HG02840 (cell line): ENCODE data around the gene DNAAF8.
A peak's percentile ranks its signal among the peaks of the same experiment; 100 is the strongest.

ENCODE experiments used
- ATAC-seq: cut with Tn5 transposase; IDR thresholded peaks from one replicate; pipeline ENCODE4 v1.9.1; 2021; ENCODE audit warnings: mild to moderate bottlenecking, moderate library complexity, moderate number of reproducible peaks; ENCODE audit not compliant: unreplicated experiment, low FRiP score

DNAAF8 gene

GRCh38 chr16:4748682-4749411, 14.5 kb downstream of the DNAAF8 start:
- ATAC-seq, result no peak

- no peak for ATAC-seq
These were observed 15.4 kb downstream of the DNAAF8 start for GRCh38 chr16:4749700-4750257.

DNA sequence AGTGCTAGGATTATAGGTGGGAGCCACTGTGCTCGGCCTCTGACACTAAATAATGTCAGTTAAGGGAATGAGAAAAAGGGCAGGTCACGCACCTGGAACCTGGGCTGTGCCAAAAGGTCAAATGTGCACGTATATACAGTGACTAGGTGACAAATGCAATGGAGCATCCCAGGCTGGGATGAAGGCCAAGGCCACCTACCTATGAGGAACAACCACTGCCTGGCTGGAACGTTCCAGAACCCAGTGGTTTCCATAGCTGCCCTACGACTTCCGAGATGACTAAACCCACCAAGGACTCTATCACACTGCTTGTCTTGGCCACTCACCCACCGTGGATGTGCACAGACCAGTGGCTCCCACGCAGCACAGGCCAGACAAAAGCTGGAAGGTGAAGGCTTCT, 16.6 kb downstream of the DNAAF8 start:
- ATAC-seq, result no peak

DNA sequence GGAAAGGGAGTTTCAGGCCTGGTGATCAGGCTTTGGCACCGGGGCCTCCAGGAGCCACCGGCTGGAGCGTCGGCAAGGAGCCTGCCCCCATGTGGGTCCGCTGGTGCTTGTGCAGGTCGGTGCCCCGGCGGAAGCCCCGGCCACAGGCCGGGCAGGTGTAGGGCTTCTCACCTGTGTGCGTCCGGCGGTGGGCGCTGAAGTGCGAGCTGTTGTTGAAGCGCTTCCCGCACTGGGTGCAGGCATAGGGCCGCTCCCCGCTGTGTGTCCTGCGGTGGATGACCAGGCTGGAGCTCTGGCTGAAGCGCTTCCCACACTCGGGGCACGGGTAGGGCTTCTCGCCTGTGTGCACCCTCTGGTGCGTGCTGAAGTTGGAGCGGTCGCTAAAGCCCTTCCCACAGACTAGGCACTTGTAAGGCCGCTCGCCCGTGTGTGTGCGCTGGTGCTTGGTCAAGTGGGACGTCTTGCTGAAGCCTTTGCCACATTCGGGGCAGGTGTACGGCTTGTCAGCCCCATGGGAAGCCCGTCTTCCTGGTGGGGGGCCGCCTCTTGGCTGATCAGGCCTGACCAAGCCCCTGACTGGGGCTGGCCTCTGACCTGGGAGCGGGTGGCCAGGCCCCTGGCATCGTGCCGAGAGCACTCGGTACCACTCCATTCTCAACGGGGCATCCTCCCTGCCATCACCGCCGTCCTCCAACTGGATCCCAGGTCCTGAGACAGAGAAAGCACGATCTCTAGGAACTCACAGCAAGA, 18.2 kb downstream of the DNAAF8 start:
- no peak for ATAC-seq

DNA sequence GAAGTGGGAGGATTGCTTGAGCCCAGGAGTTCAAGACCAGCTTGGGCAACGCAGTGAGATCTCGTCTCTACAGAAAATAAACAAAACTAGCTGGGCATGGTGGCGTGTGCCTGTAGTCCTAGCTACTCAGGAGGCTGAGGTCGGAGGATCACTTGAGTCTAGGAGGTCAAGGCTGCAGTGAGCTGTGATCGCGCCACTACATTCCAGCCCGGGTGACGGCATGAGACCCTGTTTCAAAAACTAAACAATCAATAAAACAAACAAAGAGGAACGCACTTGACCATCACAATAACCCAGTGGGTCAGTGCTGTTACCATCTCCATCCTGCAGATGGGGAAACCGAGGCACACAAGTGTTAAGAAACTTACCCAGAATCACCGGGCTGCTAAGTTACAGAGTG, 18.9 kb downstream of the DNAAF8 start:
- no peak for ATAC-seq

DNA sequence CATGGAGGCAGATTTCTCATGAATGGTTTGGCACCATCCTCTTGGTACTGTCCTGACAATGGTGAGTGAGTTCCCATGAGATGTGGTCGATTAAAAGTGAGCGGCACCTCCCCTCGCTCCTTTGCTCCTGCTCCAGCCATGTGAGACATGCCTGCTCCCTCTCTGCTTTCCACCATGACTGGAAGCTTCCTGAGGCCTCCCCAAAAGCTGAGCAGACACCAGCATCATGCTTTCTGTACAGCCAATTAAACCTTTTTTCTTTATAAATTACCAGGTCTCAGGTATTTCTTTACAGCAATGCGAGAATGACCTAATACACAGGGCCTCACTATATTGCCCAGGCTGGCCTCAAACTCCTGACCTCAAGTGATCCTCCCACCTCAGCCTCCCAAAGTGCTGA, 20.5 kb downstream of the DNAAF8 start:
- ATAC-seq, result no peak

GRCh38 chr16:4755687-4756086, 21.4 kb downstream of the DNAAF8 start:
- ATAC-seq, result no peak

DNA sequence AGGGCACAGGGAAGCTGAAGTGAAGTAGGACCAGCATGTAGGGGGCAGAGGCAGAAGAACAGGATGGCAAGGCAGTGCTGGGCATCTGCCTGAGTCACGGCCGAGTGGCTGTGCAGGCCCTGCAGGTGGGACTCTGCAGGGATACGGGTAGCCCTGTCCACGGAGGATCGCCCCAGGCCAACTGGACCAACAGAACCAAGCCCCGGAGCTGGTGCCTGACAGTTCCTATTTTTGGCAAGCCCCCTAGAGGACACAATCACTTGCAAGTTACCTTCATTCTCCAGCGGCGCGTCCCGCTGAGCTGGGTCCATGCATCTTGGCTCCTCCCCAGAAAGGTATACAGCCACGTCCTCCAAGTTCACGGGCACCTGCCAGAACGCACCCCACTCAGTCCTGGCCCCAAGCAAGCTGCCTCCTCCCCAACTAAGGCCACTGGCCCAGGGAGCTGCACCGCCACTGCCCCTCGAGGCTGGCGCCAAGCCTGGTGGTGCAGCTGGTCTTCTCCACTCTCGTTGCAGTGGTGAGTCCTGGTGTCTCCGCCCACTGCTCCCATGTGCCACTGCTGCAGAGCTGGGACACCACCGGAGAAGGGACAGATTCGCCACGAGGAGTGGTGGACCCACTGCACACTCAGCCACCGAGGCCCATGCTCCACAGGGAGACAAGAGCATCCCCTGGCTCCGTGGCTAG, 26.0 kb downstream of the DNAAF8 start:
- ATAC-seq, result no peak

- ATAC-seq, result no peak
These were observed 27.9 kb downstream of the DNAAF8 start for GRCh38 chr16:4762205-4762604.

DNA sequence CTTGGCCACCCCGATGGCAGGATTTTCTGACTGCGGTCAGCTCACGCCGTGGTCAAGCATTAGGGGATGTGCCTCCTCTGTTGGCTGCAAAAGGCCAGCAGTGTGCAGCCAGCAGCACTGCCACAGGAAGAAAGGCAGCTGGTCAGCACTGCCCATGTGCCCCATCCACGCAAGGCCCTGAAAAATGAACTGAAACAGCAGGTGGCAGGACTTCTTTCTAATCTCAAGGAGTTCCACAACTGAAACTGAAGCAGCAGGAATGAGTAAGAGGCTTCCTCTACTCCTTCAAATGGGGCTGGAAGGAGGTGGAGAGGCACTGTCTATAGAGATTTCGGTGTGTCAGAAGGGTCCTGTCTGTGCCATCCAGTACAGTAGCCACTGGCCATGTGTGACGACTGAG, 29.5 kb downstream of the DNAAF8 start:
- ATAC-seq, result no peak

DNA sequence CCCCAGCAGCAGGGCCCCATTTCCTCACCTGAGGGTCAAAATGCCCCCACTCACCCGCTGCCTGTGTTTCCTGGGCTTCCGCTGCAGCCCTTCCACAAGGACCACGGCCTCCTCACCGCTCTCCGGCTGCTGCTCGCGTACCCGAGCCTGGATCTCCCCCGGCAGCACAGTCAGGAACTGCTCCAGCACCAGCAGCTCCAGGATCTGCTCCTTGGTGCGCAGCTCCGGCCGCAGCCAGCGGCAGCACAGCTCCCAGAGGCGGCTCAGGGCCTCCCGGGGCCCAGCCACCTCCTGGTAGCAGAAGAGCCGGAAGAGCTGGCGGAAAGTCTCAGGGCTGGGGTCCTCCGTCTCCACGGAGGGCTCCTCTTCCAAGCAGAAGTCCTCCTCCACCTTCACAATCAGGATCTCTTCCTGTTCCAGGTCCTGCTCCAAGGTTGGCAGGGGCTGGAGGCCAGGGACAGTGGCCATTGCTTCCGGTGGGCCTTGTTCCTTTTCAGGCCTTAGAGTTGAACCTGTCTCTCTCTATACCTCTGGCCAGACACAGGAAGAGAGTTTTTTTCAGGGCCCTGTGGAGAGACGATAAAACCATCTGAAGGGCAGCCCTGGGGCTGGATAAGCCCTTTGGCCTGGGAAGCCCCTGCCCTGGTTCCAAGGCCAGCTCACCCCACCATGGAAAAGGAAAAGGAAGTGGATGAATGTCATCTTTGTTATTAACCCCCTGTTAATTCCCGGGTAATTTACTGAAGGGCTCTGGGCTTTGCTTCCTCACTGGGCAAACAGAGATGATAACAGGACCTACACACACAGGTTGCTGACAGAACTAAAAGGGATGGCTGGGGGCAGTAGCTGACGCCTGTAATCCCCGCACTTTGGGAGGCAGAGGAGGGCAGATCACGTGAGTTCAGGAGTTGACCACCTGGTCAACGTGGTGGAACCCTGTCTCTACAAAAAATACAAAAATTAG, 31.5 kb downstream of the DNAAF8 start:
- ATAC-seq, result no peak

- ATAC-seq, result peak; percentile 85
These were observed 32.7 kb downstream of the DNAAF8 start, which contains the start of gene ZNF500 for GRCh38 chr16:4766875-4767628. Gene ZNF500 (minus strand): TSS chr16:4767162. CDS start chr16:4765978, 1,184 bp downstream.

- no peak for ATAC-seq
These were observed 33.7 kb downstream of the DNAAF8 start for GRCh38 chr16:4767872-4768548.

DNA sequence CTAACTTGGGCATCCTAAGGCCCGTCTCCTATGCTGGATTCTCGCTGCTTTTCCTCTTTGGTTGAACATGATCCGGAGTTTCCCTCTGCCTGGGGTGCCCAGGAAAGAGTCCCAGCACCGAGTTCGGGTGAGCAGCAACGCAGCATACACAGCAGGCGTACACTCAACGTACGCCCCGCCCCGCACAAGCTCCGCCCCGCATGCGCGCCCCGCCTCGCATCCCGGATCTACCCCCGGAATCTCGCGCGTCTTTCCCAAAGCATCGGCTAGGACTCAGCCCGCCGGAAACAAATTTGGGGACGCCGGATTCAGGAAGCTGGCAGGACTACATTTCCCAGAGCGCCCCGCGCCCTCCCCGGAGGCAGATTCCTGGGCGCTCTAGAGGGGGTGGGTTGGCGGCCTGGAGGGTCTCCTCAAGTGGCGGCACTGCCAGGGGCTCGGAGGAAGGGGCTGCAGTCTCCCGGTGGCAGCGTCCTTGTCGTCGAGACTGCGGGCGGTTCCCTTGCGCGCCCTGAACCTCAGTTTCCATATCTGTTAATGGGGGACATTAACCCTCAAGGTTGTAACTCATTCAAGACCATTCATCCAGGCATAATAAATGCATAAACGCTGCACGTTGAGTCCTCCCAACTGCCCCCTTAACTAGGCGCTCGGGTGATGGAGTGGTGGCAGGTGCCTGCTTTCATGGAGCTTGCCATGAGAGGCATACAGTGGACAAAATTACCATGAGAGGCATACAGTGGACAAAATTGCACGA, 34.4 kb downstream of the DNAAF8 start:
- ATAC-seq, result peak; percentile 46

DNA sequence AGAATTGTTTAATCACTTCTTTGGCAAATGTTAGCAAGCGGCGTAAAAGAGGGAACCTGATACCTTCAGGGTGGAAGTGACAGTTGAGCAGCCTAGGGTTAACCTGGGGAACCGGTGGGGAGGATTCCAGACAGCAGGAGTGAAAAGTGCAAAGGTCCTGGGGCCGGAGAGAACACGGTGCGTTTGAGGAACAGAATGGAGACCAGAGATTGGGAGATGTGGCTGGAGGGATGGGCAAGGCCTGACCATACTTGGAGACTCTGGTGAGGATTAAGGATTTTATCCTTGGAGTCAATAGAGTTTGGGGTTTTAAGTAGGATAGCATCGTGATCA, 34.9 kb downstream of the DNAAF8 start:
- ATAC-seq, result no peak

DNA sequence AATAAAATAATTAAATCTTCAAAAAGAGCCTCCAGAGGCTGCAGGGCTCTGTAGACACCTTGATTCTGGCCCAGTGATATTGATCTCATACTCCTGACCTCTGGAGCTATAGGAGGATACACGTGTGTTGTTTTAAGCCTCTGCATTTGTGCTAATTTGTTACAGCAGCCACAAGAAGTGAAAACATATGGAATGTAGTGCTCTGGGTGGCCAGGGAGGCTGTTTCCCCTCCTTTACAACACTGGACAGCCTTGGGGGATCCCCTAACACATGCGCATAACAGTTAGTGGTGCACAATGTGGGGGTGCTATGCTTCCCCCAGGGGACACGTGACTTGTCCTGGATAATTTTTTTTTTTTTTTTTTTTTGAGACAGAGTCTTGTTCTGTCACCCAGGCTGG, 37.3 kb downstream of the DNAAF8 start:
- ATAC-seq, result no peak

- ATAC-seq, result no peak
These were observed 38.0 kb downstream of the DNAAF8 start for GRCh38 chr16:4772351-4772750.

- ATAC-seq, result no peak
These were observed 40.7 kb downstream of the DNAAF8 start for GRCh38 chr16:4775005-4775404.
